Measurements from ENCODE around the gene RBM34.

DNA sequence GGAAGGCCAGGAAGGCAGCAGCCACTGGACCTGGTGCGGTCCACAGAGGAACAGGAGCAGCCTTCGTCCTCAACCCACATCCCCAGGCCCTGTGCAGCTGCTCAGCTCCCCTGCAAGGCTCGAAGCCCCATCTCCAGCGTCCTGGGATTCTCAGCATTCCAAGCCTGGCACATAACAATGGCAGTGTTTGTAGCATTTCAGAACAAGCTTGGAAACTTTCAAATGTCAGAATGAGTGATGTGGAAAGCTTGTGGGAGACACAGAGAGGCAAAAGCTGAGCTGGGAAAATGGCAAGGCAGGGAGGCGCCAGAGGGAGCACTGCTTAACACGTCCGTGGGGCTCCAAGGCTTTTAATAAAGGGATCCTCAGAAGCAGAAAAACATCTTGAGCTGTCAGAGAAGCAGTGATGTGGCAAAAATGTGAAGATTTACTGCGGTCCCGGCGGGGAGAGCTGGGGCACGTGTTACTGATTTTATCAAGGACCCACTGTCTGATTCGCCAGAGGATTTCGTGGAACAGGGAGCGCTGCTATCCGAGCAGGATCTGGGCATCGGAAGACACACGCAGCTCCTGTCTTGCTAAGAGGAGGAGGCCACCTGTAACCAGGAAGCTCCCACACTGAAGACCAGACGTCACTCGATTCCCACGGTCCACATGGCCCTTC lies 70.5 kb downstream of the RBM34 start:
- TF ChIP-seq HDGF (IDR thresholded peaks at IDR 0.05; ENCODE audit: borderline replicate concordance), result no peak
- TF ChIP-seq FOXM1 (IDR thresholded peaks at IDR 0.05; ENCODE audit: borderline replicate concordance), result no peak
- TF ChIP-seq SUZ12 (IDR thresholded peaks at IDR 0.05), result no peak
- no peak for TF ChIP-seq ARNT (IDR thresholded peaks at IDR 0.05)
- TF ChIP-seq BHLHE40 (IDR thresholded peaks at IDR 0.05; ENCODE audit: borderline replicate concordance), result no peak
- TF ChIP-seq ZNF384 (IDR thresholded peaks at IDR 0.05), result no peak
- TF ChIP-seq SP1 (IDR thresholded peaks at IDR 0.05), result no peak
- TF ChIP-seq PKNOX1 (IDR thresholded peaks at IDR 0.05), result peak; percentile 89; the same call in 1 of the 2 replicates
- TF ChIP-seq ELF4 (IDR thresholded peaks at IDR 0.05), result no peak
- TF ChIP-seq NFRKB (IDR thresholded peaks at IDR 0.05), result no peak
